CD4-positive, alpha-beta T cell (primary cell): ENCODE data around the gene ADORA2B. TPM values are rescaled to one million over a fixed set of nuclear protein-coding genes. Genes with fewer than 3 reads are reported as not detected.

ENCODE experiments used
- ATAC-seq: fragments of 200-7000 bp; cut with Tn5 transposase; one replicate; pipeline ENCODE4 v1.10.0; 2022; ENCODE audit warnings: mild to moderate bottlenecking; ENCODE audit not compliant: poor library complexity
- CTCF ChIA-PET: fragments of 350-600 bp; sonication (Branson Sonifier 250); formaldehyde crosslinking; loops from one replicate; lab custom pipeline; 2021; ENCODE audit warnings: antibody characterized with exemption, inconsistent platforms; lab: Charles Lee
- POLR2A ChIA-PET: fragments of 350-600 bp; sonication (Branson Sonifier 250); formaldehyde crosslinking; loops from one replicate; lab custom pipeline; 2021; ENCODE audit warnings: antibody characterized with exemption, inconsistent platforms; lab: Charles Lee
- DNase-seq, 14 experiments: peaks; one replicate each; pipeline ENCODE4 v3.0.0-alpha.2; 2013 to 2020; ENCODE audit warnings: mixed read lengths in 2 of 14
- H3K27ac ChIP-seq, 2 donors: one replicate each; pipeline versions ENCODE4 v1.5.1 to v1.7.0; 2013; ENCODE audit warnings: low read length in 2 of 2, low read depth in 1 of 2, mild to moderate bottlenecking in 1 of 2
- H3K27me3 ChIP-seq, 2 experiments: 1 replicate in 1 of 2; 2 replicates in 1 of 2; pipeline versions ENCODE4 v1.6.1 to v1.7.0; 2013; ENCODE audit warnings: low read length in 2 of 2, control low read depth in 1 of 2, mild to moderate bottlenecking in 1 of 2, moderate library complexity in 1 of 2; ENCODE audit not compliant: insufficient read depth in 2 of 2, control insufficient read depth in 1 of 2
- H3K36me3 ChIP-seq: one replicate; pipeline ENCODE4 v1.6.1; 2013; ENCODE audit warnings: low read length, control low read depth; ENCODE audit not compliant: insufficient read depth
- H3K4me1 ChIP-seq: one replicate; pipeline ENCODE4 v1.6.1; 2013; ENCODE audit warnings: low read length, control low read depth; ENCODE audit not compliant: insufficient read depth
- H3K4me3 ChIP-seq: one replicate; pipeline ENCODE4 v1.5.1; 2013; ENCODE audit warnings: mild to moderate bottlenecking, low read length, moderate library complexity
- H3K9me3 ChIP-seq, 2 experiments: 1 replicate in 1 of 2; 2 replicates in 1 of 2; pipeline versions ENCODE4 v1.6.1 to v1.7.0; 2013; ENCODE audit warnings: low read length in 2 of 2, mild to moderate bottlenecking in 2 of 2, control low read depth in 1 of 2, moderate library complexity in 1 of 2; ENCODE audit not compliant: control insufficient read depth in 1 of 2, insufficient read depth in 1 of 2
- H3K27ac Mint-ChIP-seq: one replicate; pipeline ENCODE4 v1.8.0; 2020; ENCODE audit warnings: mixed read lengths
- H3K27me3 Mint-ChIP-seq: one replicate; pipeline ENCODE4 v1.8.0; 2021; ENCODE audit warnings: mixed read lengths
- H3K36me3 Mint-ChIP-seq: one replicate; pipeline ENCODE4 v1.8.0; 2021; ENCODE audit warnings: low read depth, mixed read lengths
- H3K4me1 Mint-ChIP-seq: one replicate; pipeline ENCODE4 v1.8.0; 2021; ENCODE audit warnings: low read depth, mixed read lengths
- H3K4me3 Mint-ChIP-seq: one replicate; pipeline ENCODE4 v1.8.0; 2020; ENCODE audit warnings: mild to moderate bottlenecking, mixed read lengths
- H3K9me3 Mint-ChIP-seq: one replicate; pipeline ENCODE4 v1.8.0; 2020; ENCODE audit warnings: mixed read lengths
- CTCF ChIP-seq: fragments of 200-600 bp; IDR thresholded peaks from one replicate; pipeline ENCODE4 v1.8.0; 2022; ENCODE audit warnings: antibody characterized with exemption, mild to moderate bottlenecking
- intact Hi-C, 2 experiments: fragments of 100-400 bp; cut with DNase I in 1 of 2; cut with micrococcal nuclease in 1 of 2; formaldehyde crosslinking; loops; one replicate each; pipeline versions ENCODE4 v1.15.1 to v1.9.0; 2023 to 2025; cut with DNase I, micrococcal nuclease
- total RNA-seq, 174 experiments: library from RNA in 2 of 174; stranded (reverse) in 2 of 174; gene quantifications; one replicate each; pipeline ENCODE4 v1.2.3 and lab custom pipeline; 2021 to 2026

The ADORA2B gene
- total RNA-seq, 2 experiments from 2014 or later = not detected

GRCh38 chr17:15970500-15970899 is 25.6 kb downstream of the ADORA2B start:
- no peak for TF ChIP-seq CTCF
- peaks cover 13% of the 10 kb centered on the region for H3K4me1 ChIP-seq
- no peak overlapping the region for H3K4me3 ChIP-seq
- H3K9me3 Mint-ChIP-seq = no peaks in the 10 kb centered on the region
- H3K4me1 Mint-ChIP-seq = peaks cover 20% of the 10 kb centered on the region
- intact Hi-C loops = no loop called here
- H3K27me3 ChIP-seq = peaks cover 0 to 5% of the 10 kb centered on the region in 2 experiments
- H3K4me3 Mint-ChIP-seq = no peak overlapping the region
- CTCF ChIA-PET = no interaction called here
- ATAC-seq = no peak
- POLR2A ChIA-PET = interaction anchor here (1.2 kb wide), 1 partner anchor 29 kb away, joined by 5 read pairs; no protein-coding TSS in a partner anchor
- DNase-seq = no peak
- H3K9me3 ChIP-seq = no peaks in the 10 kb centered on the region
- H3K27me3 Mint-ChIP-seq = no peaks in the 10 kb centered on the region
- no peak overlapping the region for H3K27ac Mint-ChIP-seq
- peaks cover 3% of the 10 kb centered on the region for H3K36me3 ChIP-seq
- H3K27ac ChIP-seq = no peak overlapping the region
- H3K36me3 Mint-ChIP-seq = peaks cover 19% of the 10 kb centered on the region

GRCh38 chr17:15971098-15971678 is 26.3 kb downstream of the ADORA2B start:
- Mint-ChIP-seq H3K9me3 (no peaks in the 10 kb centered on the region), H3K4me1 (peaks cover 13% of the 10 kb centered on the region), H3K4me3 (no peak overlapping the region), H3K36me3 (peaks cover 21% of the 10 kb centered on the region), H3K27ac (no peak overlapping the region), H3K27me3 (no peaks in the 10 kb centered on the region)
- ChIA-PET POLR2A (interaction anchor here (1.2 kb wide), 1 partner anchor 28 kb away, joined by 5 read pairs; no protein-coding TSS in a partner anchor), CTCF (no interaction called here)
- no peaks in the 10 kb centered on the region for H3K9me3 ChIP-seq
- H3K4me3 ChIP-seq = no peak overlapping the region
- H3K27me3 ChIP-seq = peaks cover 0 to 5% of the 10 kb centered on the region in 2 experiments
- peaks cover 3% of the 10 kb centered on the region for H3K36me3 ChIP-seq
- peaks cover 12% of the 10 kb centered on the region for H3K4me1 ChIP-seq
- TF ChIP-seq CTCF = no peak
- ATAC-seq (no peak), DNase-seq (no peak)
- no peak overlapping the region for H3K27ac ChIP-seq
- intact Hi-C loops = no loop called here

GRCh38 chr17:15971882-15972281 is 27.0 kb downstream of the ADORA2B start:
- peaks cover 6% of the 10 kb centered on the region for H3K4me1 Mint-ChIP-seq
- Histone ChIP-seq H3K4me1 (peaks cover 5% of the 10 kb centered on the region), H3K27me3 (peaks cover 0 to 5% of the 10 kb centered on the region in 2 experiments), H3K36me3 (peaks cover 7% of the 10 kb centered on the region), H3K4me3 (no peak overlapping the region), H3K9me3 (no peaks in the 10 kb centered on the region), H3K27ac (no peak overlapping the region)
- TF ChIP-seq CTCF = no peak
- CTCF ChIA-PET = no interaction called here
- no peaks in the 10 kb centered on the region for H3K27me3 Mint-ChIP-seq
- no peak overlapping the region for H3K4me3 Mint-ChIP-seq
- no peaks in the 10 kb centered on the region for H3K9me3 Mint-ChIP-seq
- ATAC-seq = no peak
- no peak for DNase-seq
- POLR2A ChIA-PET = no interaction called here
- H3K36me3 Mint-ChIP-seq = peaks cover 25% of the 10 kb centered on the region
- H3K27ac Mint-ChIP-seq = no peak overlapping the region
- intact Hi-C loops = no loop called here
